MM.1S (cell line): ENCODE measurements around the gene COPS9.

Experiments
- DNase-seq: peaks from one replicate; pipeline ENCODE4 v3.0.0-alpha.2; 2015
- H2AFZ ChIP-seq: fragments of 300-600 bp; sonication (generic); 2 replicates; pipeline ENCODE4 v1.6.0; 2016; ENCODE audit warnings: antibody characterized with exemption, low read length
- H3F3A ChIP-seq: fragments of 300-600 bp; sonication (generic); 2 replicates; pipeline ENCODE4 v1.6.1; 2016; ENCODE audit warnings: mild to moderate bottlenecking, antibody characterized with exemption, low read length, moderate library complexity, mixed read lengths; ENCODE audit not compliant: insufficient read depth
- H3K27ac ChIP-seq: fragments of 300-600 bp; sonication (generic); 2 replicates; pipeline ENCODE4 v1.5.1; 2016; ENCODE audit warnings: mild to moderate bottlenecking, low read length
- H3K27me3 ChIP-seq: fragments of 300-600 bp; sonication (generic); replicated peaks from 2 replicates; pipeline ENCODE4 v1.6.0; 2016; ENCODE audit warnings: low read length; ENCODE audit not compliant: insufficient read depth
- H3K36me3 ChIP-seq: fragments of 300-600 bp; sonication (generic); replicated peaks from 2 replicates; pipeline ENCODE4 v1.6.1; 2016; ENCODE audit warnings: mild to moderate bottlenecking, low read length, mixed read lengths; ENCODE audit not compliant: insufficient read depth
- H3K4me1 ChIP-seq: fragments of 300-600 bp; sonication (generic); 2 replicates; pipeline ENCODE4 v1.6.1; 2016; ENCODE audit warnings: low read length, mixed read lengths
- H3K4me2 ChIP-seq: fragments of 300-600 bp; sonication (generic); 2 replicates; pipeline ENCODE4 v1.6.0; 2016; ENCODE audit warnings: low read depth, low read length
- H3K4me3 ChIP-seq: fragments of 300-600 bp; sonication (generic); 2 replicates; pipeline ENCODE4 v1.5.1; 2016; ENCODE audit warnings: low read length, mixed read lengths
- H3K79me2 ChIP-seq: fragments of 300-600 bp; sonication (generic); 2 replicates; pipeline ENCODE4 v1.6.1; 2016; ENCODE audit warnings: mixed run types, low read length, mixed read lengths
- H3K9ac ChIP-seq: fragments of 300-600 bp; sonication (generic); 2 replicates; pipeline ENCODE4 v1.6.1; 2016; ENCODE audit warnings: low read length, mixed read lengths
- H3K9me2 ChIP-seq: fragments of 300-600 bp; sonication (generic); replicated peaks from 2 replicates; pipeline ENCODE4 v1.6.1; 2016; ENCODE audit warnings: mild to moderate bottlenecking, low read length, mixed read lengths; ENCODE audit not compliant: insufficient read depth
- H3K9me3 ChIP-seq: fragments of 300-600 bp; sonication (generic); replicated peaks from 2 replicates; pipeline ENCODE4 v1.6.1; 2016; ENCODE audit warnings: mild to moderate bottlenecking, low read length, mixed read lengths; ENCODE audit not compliant: insufficient read depth
- H4K20me1 ChIP-seq: fragments of 300-600 bp; sonication (generic); 2 replicates; pipeline ENCODE4 v1.6.1; 2016; ENCODE audit warnings: mild to moderate bottlenecking, low read length, moderate library complexity, mixed read lengths; ENCODE audit not compliant: insufficient read depth
- EZH2 ChIP-seq: fragments of 300-600 bp; sonication (generic); optimal IDR thresholded peaks from 2 replicates; pipeline ENCODE3; 2017; ENCODE audit warnings: low read depth, mild to moderate bottlenecking, antibody characterized with exemption, low read length, mixed read lengths
- EZH2phosphoT487 ChIP-seq: fragments of 300-600 bp; sonication (generic); IDR thresholded peaks from 2 replicates; pipeline ENCODE4 v1.6.1; 2018; ENCODE audit warnings: antibody characterized with exemption, low read length
- TF ChIP-seq, protein P1 (sequence below): fragments of 300-600 bp; sonication (generic); IDR thresholded peaks from 2 replicates; pipeline ENCODE4 v1.5.1; 2016; ENCODE audit warnings: antibody characterized with exemption, low read length, mixed read lengths

COPS9 gene

DNA sequence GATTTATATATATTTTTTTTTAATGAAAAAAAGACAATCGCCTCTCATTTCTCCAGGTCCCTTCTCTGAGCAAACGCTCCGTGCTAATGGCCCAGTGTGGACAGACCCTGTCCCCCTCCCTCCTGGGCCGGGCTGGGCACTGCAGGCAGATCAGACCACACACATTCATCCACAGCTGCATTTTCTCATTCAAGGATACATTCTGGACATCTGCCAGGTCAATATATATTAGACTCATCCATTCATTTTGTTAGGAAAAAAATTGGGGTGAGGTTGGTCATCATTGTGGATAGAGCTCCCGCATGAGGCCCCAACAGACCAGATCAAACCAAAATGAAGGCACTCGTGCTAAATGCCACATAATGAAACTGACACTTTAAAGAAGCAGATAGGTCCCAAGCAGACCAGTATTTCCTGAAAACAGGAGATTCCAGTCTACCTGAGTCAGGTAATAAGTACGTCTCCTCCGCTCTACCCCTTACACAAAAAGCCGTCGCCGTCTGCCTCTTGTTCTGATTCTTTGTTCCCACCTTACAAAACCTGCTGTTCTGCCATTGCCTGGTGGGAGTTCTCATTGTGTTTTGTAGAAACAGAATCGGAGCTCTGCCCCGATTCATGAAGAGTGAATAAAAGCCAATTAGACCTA lies 19.8 kb upstream of the COPS9 start:
- no peak overlapping the region for H3K4me3 ChIP-seq
- H2AFZ ChIP-seq = no peak overlapping the region
- no peaks in the 10 kb centered on the region for H3K36me3 ChIP-seq

DNA sequence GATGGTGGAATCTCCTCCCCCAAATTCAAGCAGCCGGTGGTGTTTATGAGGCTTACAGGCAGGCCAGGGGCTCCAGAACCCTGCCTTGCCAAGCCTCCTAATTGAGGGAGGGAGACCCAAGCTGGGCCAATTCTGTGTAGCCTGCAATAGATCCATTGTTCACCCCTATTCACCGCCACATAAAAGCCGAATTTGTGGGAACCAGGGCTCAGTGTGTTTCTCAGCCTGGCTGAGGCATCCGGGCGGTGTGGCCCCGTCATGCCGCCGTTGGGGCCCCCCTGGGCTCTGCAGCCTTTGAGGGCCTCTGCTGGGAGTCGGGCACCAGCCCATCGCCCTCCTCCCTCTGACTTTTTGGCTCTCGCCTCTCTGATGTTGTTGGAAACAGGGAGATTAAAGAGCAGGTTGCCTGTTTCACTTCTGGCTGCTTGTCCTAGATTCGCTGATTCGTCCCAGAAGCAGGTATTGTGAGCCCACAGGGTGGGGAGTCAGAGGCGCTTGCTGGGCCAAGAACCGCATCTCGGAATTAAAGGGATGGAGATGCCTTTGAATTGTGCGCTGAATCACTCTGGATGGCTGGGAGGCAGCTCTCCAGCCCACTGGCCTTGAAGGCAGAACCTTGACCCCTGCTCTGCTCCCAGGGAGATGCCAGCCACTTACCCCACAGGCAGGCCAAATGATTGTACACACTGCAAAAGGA lies 19.1 kb upstream of the COPS9 start:
- TF ChIP-seq EZH2phosphoT487 (no peak), EZH2 (no peak)
- TF ChIP-seq, protein P1, sequence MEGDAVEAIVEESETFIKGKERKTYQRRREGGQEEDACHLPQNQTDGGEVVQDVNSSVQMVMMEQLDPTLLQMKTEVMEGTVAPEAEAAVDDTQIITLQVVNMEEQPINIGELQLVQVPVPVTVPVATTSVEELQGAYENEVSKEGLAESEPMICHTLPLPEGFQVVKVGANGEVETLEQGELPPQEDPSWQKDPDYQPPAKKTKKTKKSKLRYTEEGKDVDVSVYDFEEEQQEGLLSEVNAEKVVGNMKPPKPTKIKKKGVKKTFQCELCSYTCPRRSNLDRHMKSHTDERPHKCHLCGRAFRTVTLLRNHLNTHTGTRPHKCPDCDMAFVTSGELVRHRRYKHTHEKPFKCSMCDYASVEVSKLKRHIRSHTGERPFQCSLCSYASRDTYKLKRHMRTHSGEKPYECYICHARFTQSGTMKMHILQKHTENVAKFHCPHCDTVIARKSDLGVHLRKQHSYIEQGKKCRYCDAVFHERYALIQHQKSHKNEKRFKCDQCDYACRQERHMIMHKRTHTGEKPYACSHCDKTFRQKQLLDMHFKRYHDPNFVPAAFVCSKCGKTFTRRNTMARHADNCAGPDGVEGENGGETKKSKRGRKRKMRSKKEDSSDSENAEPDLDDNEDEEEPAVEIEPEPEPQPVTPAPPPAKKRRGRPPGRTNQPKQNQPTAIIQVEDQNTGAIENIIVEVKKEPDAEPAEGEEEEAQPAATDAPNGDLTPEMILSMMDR = no peak
- H3K4me3 ChIP-seq = no peak overlapping the region
- H3K36me3 ChIP-seq = no peaks in the 10 kb centered on the region

More for the DNA sequence above, 19.8 kb upstream of the COPS9 start:
- Histone ChIP-seq H3K4me2 (no peak overlapping the region), H3F3A (no peaks in the 10 kb centered on the region), H3K4me1 (no peaks in the 10 kb centered on the region), H4K20me1 (no peaks in the 10 kb centered on the region), H3K27me3 (peaks cover 60% of the 10 kb centered on the region), H3K9me3 (no peaks in the 10 kb centered on the region), H3K9me2 (no peaks in the 10 kb centered on the region), H3K27ac (no peak overlapping the region), H3K9ac (no peak overlapping the region), H3K79me2 (no peaks in the 10 kb centered on the region)
- TF ChIP-seq EZH2 = no peak
- TF ChIP-seq, protein P1 = no peak
- no peak for TF ChIP-seq EZH2phosphoT487
- no peak for DNase-seq

DNA sequence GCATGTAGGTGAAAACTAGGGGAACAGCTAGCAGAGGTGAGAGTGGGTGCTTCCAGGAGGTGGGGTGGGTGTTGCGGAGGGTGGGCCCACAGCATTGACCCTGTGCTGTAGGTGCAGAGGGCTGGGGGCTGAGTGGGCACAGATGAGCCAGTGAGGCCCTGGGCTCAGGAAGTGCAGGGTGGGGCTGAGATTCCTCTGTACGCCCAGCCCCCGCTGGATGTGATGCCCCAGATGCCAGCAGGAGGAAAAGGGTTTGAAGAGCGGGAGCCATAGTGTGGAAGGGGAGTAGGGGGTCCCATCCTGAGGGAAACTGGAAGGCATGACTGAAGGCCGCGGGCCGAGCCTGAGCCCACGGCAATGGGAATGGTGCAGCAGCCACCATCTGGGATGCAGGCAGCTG lies 18.5 kb upstream of the COPS9 start:
- no peaks in the 10 kb centered on the region for H3K9me3 ChIP-seq
- peaks cover 54% of the 10 kb centered on the region for H3K27me3 ChIP-seq
- no peaks in the 10 kb centered on the region for H3F3A ChIP-seq
- DNase-seq = no peak
- no peaks in the 10 kb centered on the region for H4K20me1 ChIP-seq
- H3K79me2 ChIP-seq = no peaks in the 10 kb centered on the region
- no peak overlapping the region for H3K27ac ChIP-seq
- no peaks in the 10 kb centered on the region for H3K36me3 ChIP-seq
- H3K4me3 ChIP-seq = no peak overlapping the region
- H3K9me2 ChIP-seq = no peaks in the 10 kb centered on the region
- H2AFZ ChIP-seq = no peak overlapping the region
- H3K4me2 ChIP-seq = no peak overlapping the region
- H3K9ac ChIP-seq = no peak overlapping the region
- no peaks in the 10 kb centered on the region for H3K4me1 ChIP-seq
- TF ChIP-seq EZH2phosphoT487 = no peak
- no peak for TF ChIP-seq EZH2
- TF ChIP-seq, protein P1 = no peak

More for the DNA sequence above, 19.1 kb upstream of the COPS9 start:
- Histone ChIP-seq H2AFZ (no peak overlapping the region), H3K27me3 (peaks cover 55% of the 10 kb centered on the region), H3F3A (no peaks in the 10 kb centered on the region), H3K4me1 (no peaks in the 10 kb centered on the region), H3K79me2 (no peaks in the 10 kb centered on the region), H3K9ac (no peak overlapping the region), H3K9me2 (no peaks in the 10 kb centered on the region), H3K27ac (no peak overlapping the region), H3K4me2 (no peak overlapping the region), H3K9me3 (no peaks in the 10 kb centered on the region), H4K20me1 (no peaks in the 10 kb centered on the region)
- no peak for DNase-seq
